ENCODE measurements around the gene PDE7B. TPM values are rescaled to one million over a fixed set of nuclear protein-coding genes. Genes with fewer than 3 reads are reported as not detected.
A peak's percentile ranks its signal among the peaks of the same experiment; 100 is the strongest.
"Not testable (repeated sequence)": the region's sequence is repeated elsewhere in the genome, so short reads cannot be mapped to it uniquely, and the experiment has no call there.

Gene PDE7B
- total RNA-seq, 2 donors from 2014 or later, result 9.0 to 11.2 TPM

- H3K9me3 ChIP-seq, result no peaks in the 10 kb centered on the region
- H3K27me3 ChIP-seq, result no peaks in the 10 kb centered on the region
- H3K27ac ChIP-seq, result no peak overlapping the region
- no peak for DNase-seq (ENCODE audit: low spot score)
- peaks cover 0 to 12% of the 10 kb centered on the region in 2 donors for H3K4me1 ChIP-seq
- H3K4me3 ChIP-seq, result no peak overlapping the region
- no peaks in the 10 kb centered on the region for H3K36me3 ChIP-seq
- TF ChIP-seq, protein P1, sequence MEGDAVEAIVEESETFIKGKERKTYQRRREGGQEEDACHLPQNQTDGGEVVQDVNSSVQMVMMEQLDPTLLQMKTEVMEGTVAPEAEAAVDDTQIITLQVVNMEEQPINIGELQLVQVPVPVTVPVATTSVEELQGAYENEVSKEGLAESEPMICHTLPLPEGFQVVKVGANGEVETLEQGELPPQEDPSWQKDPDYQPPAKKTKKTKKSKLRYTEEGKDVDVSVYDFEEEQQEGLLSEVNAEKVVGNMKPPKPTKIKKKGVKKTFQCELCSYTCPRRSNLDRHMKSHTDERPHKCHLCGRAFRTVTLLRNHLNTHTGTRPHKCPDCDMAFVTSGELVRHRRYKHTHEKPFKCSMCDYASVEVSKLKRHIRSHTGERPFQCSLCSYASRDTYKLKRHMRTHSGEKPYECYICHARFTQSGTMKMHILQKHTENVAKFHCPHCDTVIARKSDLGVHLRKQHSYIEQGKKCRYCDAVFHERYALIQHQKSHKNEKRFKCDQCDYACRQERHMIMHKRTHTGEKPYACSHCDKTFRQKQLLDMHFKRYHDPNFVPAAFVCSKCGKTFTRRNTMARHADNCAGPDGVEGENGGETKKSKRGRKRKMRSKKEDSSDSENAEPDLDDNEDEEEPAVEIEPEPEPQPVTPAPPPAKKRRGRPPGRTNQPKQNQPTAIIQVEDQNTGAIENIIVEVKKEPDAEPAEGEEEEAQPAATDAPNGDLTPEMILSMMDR (IDR thresholded peaks at IDR 0.05), result no peak
Observed at GRCh38 chr6:136137008-136137692, 285.6 kb downstream of the PDE7B start.

DNA sequence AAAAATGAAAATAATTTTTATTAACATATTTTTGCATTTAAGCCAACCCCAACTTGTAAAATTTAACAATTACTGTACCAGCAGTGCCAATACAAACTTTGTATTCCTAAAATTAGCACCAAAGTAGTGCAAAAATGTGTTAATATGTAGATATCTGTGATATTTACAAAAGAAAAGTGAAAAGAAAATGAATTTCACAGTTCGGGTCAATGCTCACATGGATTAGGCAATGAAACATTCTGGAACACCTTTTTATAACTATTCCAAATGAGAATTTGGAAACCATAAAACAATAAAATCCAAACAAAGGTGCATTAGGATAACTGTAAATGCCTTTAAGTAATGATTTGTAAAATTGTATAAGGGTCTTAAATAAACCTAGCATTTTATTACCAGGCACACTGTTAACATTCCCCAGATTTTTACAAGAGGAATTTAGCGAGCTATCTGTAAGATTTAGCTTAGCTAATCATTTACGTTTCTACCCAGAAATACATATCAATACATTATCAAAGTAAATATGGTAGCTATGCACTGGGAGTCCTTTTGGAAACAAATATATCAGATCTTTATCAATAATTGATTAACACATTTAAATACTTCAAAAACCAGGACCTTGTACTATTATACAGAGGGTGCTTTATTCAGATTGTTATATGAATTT lies 286.4 kb downstream of the PDE7B start:
- TF ChIP-seq, protein P1 (IDR thresholded peaks at IDR 0.05), result no peak
- H3K27me3 ChIP-seq, result no peaks in the 10 kb centered on the region
- peaks cover 0 to 12% of the 10 kb centered on the region in 2 donors for H3K4me1 ChIP-seq
- no peaks in the 10 kb centered on the region for H3K36me3 ChIP-seq
- DNase-seq (ENCODE audit: low spot score), result no peak
- H3K4me3 ChIP-seq, result no peak overlapping the region
- no peaks in the 10 kb centered on the region for H3K9me3 ChIP-seq
- H3K27ac ChIP-seq, result no peak overlapping the region

- H3K36me3 ChIP-seq; H3K9me3 ChIP-seq; H3K27ac ChIP-seq; H3K27me3 ChIP-seq; H3K4me3 ChIP-seq; DNase-seq (ENCODE audit: low spot score): not testable (repeated sequence)
- H3K4me1 ChIP-seq, result peaks cover 0 to 12% of the 10 kb centered on the region in 2 donors
Observed at GRCh38 chr6:136139111-136139510, 287.6 kb downstream of the PDE7B start.

GRCh38 chr6:136144251-136145023 lies 292.9 kb downstream of the PDE7B start:
- DNase-seq (ENCODE audit: low spot score), result no peak

GRCh38 chr6:136146130-136146529 lies 294.6 kb downstream of the PDE7B start:
- Histone ChIP-seq H3K4me3 (no peak overlapping the region), H3K36me3 (no peaks in the 10 kb centered on the region), H3K4me1 (peaks cover 0 to 20% of the 10 kb centered on the region in 2 donors), H3K27ac (peak overlapping the region; percentile 2 to 65), H3K9me3 (no peaks in the 10 kb centered on the region), H3K27me3 (no peaks in the 10 kb centered on the region)
- TF ChIP-seq, protein P1 (IDR thresholded peaks at IDR 0.05), result no peak
- no peak for DNase-seq (ENCODE audit: low spot score)

More at GRCh38 chr6:136144251-136145023, 292.9 kb downstream of the PDE7B start:
- Histone ChIP-seq H3K27ac (no peak overlapping the region), H3K27me3 (no peaks in the 10 kb centered on the region), H3K36me3 (no peaks in the 10 kb centered on the region), H3K4me1 (peaks cover 0 to 20% of the 10 kb centered on the region in 2 donors), H3K9me3 (no peaks in the 10 kb centered on the region), H3K4me3 (no peak overlapping the region)
- TF ChIP-seq, protein P1 (IDR thresholded peaks at IDR 0.05), result no peak

DNA sequence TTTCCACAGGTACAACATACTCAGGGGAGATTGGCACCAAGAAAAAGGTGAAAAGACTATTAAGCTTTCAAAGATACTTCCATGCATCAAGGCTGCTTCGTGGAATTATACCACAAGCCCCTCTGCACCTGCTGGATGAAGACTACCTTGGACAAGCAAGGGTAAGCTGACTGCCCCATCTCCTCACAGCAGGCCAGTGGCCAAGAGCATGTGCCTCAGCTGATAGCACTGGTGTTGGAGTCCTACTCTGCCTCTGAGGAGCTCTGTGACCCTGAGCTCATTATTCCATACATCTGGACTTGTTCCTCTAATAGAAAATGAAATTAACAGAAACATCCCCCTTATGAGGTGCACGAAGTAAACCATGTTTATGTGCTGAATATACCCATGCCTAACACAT lies 295.8 kb downstream of the PDE7B start:
- H3K4me1 ChIP-seq, result peaks cover 0 to 20% of the 10 kb centered on the region in 2 donors

More for the DNA sequence above, 295.8 kb downstream of the PDE7B start:
- no peaks in the 10 kb centered on the region for H3K27me3 ChIP-seq
- no peak overlapping the region for H3K4me3 ChIP-seq
- TF ChIP-seq, protein P1 (IDR thresholded peaks at IDR 0.05), result no peak
- H3K36me3 ChIP-seq, result no peaks in the 10 kb centered on the region
- no peak for DNase-seq (ENCODE audit: low spot score)
- H3K27ac ChIP-seq, result peak overlapping the region in 1 of 2 donors; percentile 65
- H3K9me3 ChIP-seq, result no peaks in the 10 kb centered on the region

Data from right atrium auricular region (tissue), 2 donors.